ENCODE results near the gene BLID.

BLID gene

GRCh38 chr11:122115524-122116379 is at the start of gene BLID:
BLID (minus strand) TSS chr11:122116215; CDS start chr11:122115922, 293 bp downstream.
- no peak for DNase-seq

GRCh38 chr11:122163053-122163819 is 47.2 kb upstream of the BLID start:
- no peak for DNase-seq

- no peak for DNase-seq
Measured at GRCh38 chr11:122162095-122162494, 46.1 kb upstream of the BLID start.

- no peak for DNase-seq
Measured at GRCh38 chr11:122160841-122161590, 45.0 kb upstream of the BLID start.

GRCh38 chr11:122159861-122160260 is 43.8 kb upstream of the BLID start:
- no peak for DNase-seq

- DNase-seq = no peak
Measured at GRCh38 chr11:122159173-122159721, 43.2 kb upstream of the BLID start.

- DNase-seq = no peak
Measured at GRCh38 chr11:122158171-122158570, 42.2 kb upstream of the BLID start.

GRCh38 chr11:122157653-122158161 is 41.7 kb upstream of the BLID start:
- DNase-seq = no peak

- DNase-seq = no peak
Measured at GRCh38 chr11:122156940-122157382, 40.9 kb upstream of the BLID start.

- DNase-seq = no peak
Measured at GRCh38 chr11:122155765-122156527, 39.9 kb upstream of the BLID start.

GRCh38 chr11:122154994-122155393 is 39.0 kb upstream of the BLID start:
- DNase-seq = no peak

- no peak for DNase-seq
Measured at GRCh38 chr11:122154227-122154626, 38.2 kb upstream of the BLID start.

GRCh38 chr11:122153746-122154145 is 37.7 kb upstream of the BLID start:
- no peak for DNase-seq

GRCh38 chr11:122150216-122151124 is 34.5 kb upstream of the BLID start:
- no peak for DNase-seq

GRCh38 chr11:122149202-122149601 is 33.2 kb upstream of the BLID start:
- no peak for DNase-seq

GRCh38 chr11:122146475-122146874 is 30.5 kb upstream of the BLID start:
- no peak for DNase-seq

GRCh38 chr11:122145715-122146274 is 29.8 kb upstream of the BLID start:
- no peak for DNase-seq

- no peak for DNase-seq
Measured at GRCh38 chr11:122144752-122145151, 28.7 kb upstream of the BLID start.

- no peak for DNase-seq
Measured at GRCh38 chr11:122141725-122142124, 25.7 kb upstream of the BLID start.

- no peak for DNase-seq
Measured at GRCh38 chr11:122140500-122140899, 24.5 kb upstream of the BLID start.

- DNase-seq = no peak
Measured at GRCh38 chr11:122139595-122139866, 23.5 kb upstream of the BLID start.
